HCT116 (cell line): Measurements from ENCODE around the gene PRPF31. TPM values are rescaled to one million over a fixed set of nuclear protein-coding genes. Genes with fewer than 3 reads are reported as not detected.

ENCODE experiments used
- ATAC-seq: fragments of 200-7000 bp; cut with Tn5 transposase; 2 replicates; pipeline ENCODE4 v1.9.1; 2020; ENCODE audit warnings: mild to moderate bottlenecking, moderate library complexity
- BruUV-seq: library from RNA; stranded (reverse); fragments of 400-500 nt; replicated peaks from 2 replicates; lab custom pipeline; 2021; lab: Mats Ljungman, UMichigan
- CTCF ChIA-PET: fragments of 300-600 bp; sonication (Branson Sonifier 250); formaldehyde crosslinking; loops from one replicate; lab custom pipeline; 2021; ENCODE audit warnings: antibody characterized with exemption; lab: Charles Lee
- POLR2A ChIA-PET: fragments of 300-600, 350-600 bp; sonication (Branson Sonifier 250); formaldehyde crosslinking; loops from one replicate; lab custom pipeline; 2021; ENCODE audit warnings: antibody characterized with exemption; lab: Charles Lee
- RAD21 ChIA-PET, 2 experiments: fragments of 300-600 bp; sonication (Branson Sonifier 250); formaldehyde crosslinking; loops; one replicate each; lab custom pipeline; 2023; ENCODE audit warnings: low total read pairs in 2 of 2; ENCODE audit not compliant: uncharacterized antibody in 2 of 2, unreplicated experiment in 2 of 2, low non-redundant PET in 1 of 2; lab: Charles Lee
- DNase-seq: peaks from one replicate; pipeline ENCODE4 v3.0.0-alpha.2; 2010; ENCODE audit warnings: low read depth, low spot score
- H2AFZ ChIP-seq: fragments of 200-600 bp; shearing (Covaris generic), sonication (generic); 2 replicates; pipeline ENCODE4 v1.6.1; 2017; ENCODE audit warnings: low read depth, mixed run types, mixed read lengths, antibody characterized with exemption, low read length; ENCODE audit not compliant: poor library complexity, severe bottlenecking
- H3K27ac ChIP-seq: 2 replicates; pipeline ENCODE4 v1.5.1; 2012; ENCODE audit warnings: low read depth, low read length
- H3K27me3 ChIP-seq: fragments of 200-600 bp; sonication (generic); 2 replicates; pipeline ENCODE4 v1.6.1; 2016; ENCODE audit warnings: mixed run types, low read length, mixed read lengths; ENCODE audit not compliant: insufficient read depth
- H3K36me3 ChIP-seq, 2 experiments: fragments of 200-500 bp in 1 of 2; fragments of 200-600 bp in 1 of 2; sonication (Bioruptor generic) in 1 of 2; sonication (generic) in 1 of 2; 2 replicates each; pipeline versions ENCODE4 v1.5.1 to v1.6.1; 2014 to 2016; ENCODE audit warnings: low read length in 2 of 2, inconsistent platforms in 1 of 2, mixed read lengths in 1 of 2, mixed run types in 1 of 2; ENCODE audit not compliant: insufficient read depth in 2 of 2, control insufficient read depth in 1 of 2
- H3K4me1 ChIP-seq, 2 experiments: fragments of 200-600 bp in 1 of 2; sonication (generic) in 1 of 2; 2 replicates each; pipeline versions ENCODE4 v1.5.1 to v1.6.1; 2012 to 2017; ENCODE audit warnings: low read length in 2 of 2, inconsistent platforms in 1 of 2, mild to moderate bottlenecking in 1 of 2, mixed read lengths in 1 of 2, mixed run types in 1 of 2, moderate library complexity in 1 of 2; ENCODE audit not compliant: insufficient read depth in 2 of 2, control insufficient read depth in 1 of 2
- H3K4me2 ChIP-seq: fragments of 200-600 bp; sonication (generic); 2 replicates; pipeline ENCODE4 v1.6.1; 2017; ENCODE audit warnings: mixed run types, low read length, mixed read lengths
- H3K4me3 ChIP-seq, 2 experiments: fragments of 200-600 bp in 1 of 2; sonication (generic) in 1 of 2; replicated peaks in 1 of 2; 2 replicates each; pipeline ENCODE4 v1.5.1; 2011 to 2016; ENCODE audit warnings: low read length in 2 of 2, control low read depth in 1 of 2, low read depth in 1 of 2, mild to moderate bottlenecking in 1 of 2, mixed read lengths in 1 of 2, mixed run types in 1 of 2
- H3K79me2 ChIP-seq: fragments of 200-600 bp; sonication (generic); 2 replicates; pipeline ENCODE4 v1.6.1; 2017; ENCODE audit warnings: mild to moderate bottlenecking, mixed run types, low read length, moderate library complexity, mixed read lengths; ENCODE audit not compliant: insufficient read depth
- H3K9ac ChIP-seq: fragments of 200-600 bp; sonication (generic); 2 replicates; pipeline ENCODE4 v1.6.1; 2016; ENCODE audit warnings: low read length, mixed read lengths
- H3K9me2 ChIP-seq: fragments of 200-600 bp; sonication (generic), shearing (Covaris generic); 2 replicates; pipeline ENCODE4 v1.6.1; 2017; ENCODE audit warnings: mixed run types, mild to moderate bottlenecking, moderate library complexity; ENCODE audit not compliant: insufficient read depth
- H3K9me3 ChIP-seq, 2 experiments: fragments of 200-500 bp in 1 of 2; fragments of 200-600 bp in 1 of 2; sonication (Bioruptor generic) in 1 of 2; sonication (generic) in 1 of 2; 2 replicates each; pipeline ENCODE4 v1.6.1; 2014 to 2017; ENCODE audit warnings: low read length in 2 of 2, mixed read lengths in 2 of 2, inconsistent platforms in 1 of 2, low read depth in 1 of 2, mild to moderate bottlenecking in 1 of 2, mixed run types in 1 of 2, moderate library complexity in 1 of 2; ENCODE audit not compliant: control insufficient read depth in 1 of 2, insufficient read depth in 1 of 2
- H4K20me1 ChIP-seq: fragments of 200-600 bp; sonication (generic), shearing (Covaris generic); 2 replicates; pipeline ENCODE4 v1.6.1; 2017; ENCODE audit warnings: mixed run types, mild to moderate bottlenecking, moderate library complexity; ENCODE audit not compliant: insufficient read depth
- EGR1 ChIP-seq: IDR thresholded peaks from 2 replicates; pipeline ENCODE4 v1.6.1; 2012; ENCODE audit warnings: low read depth
- FOSL1 ChIP-seq: IDR thresholded peaks from 2 replicates; pipeline ENCODE4 v1.6.1; 2012; ENCODE audit warnings: low read depth
- JUND ChIP-seq: IDR thresholded peaks from 2 replicates; pipeline ENCODE4 v1.6.1; 2012
- POLR2A ChIP-seq: IDR thresholded peaks from 2 replicates; pipeline ENCODE4 v1.7.0; 2011; ENCODE audit warnings: borderline replicate concordance; ENCODE audit not compliant: insufficient read depth, insufficient read length; ENCODE audit errors: extremely low read depth
- RAD21 ChIP-seq: IDR thresholded peaks from 2 replicates; pipeline ENCODE4 v1.6.1; 2012; ENCODE audit warnings: low read depth, mild to moderate bottlenecking
- REST ChIP-seq: IDR thresholded peaks from 2 replicates; pipeline ENCODE4 v1.6.1; 2012; ENCODE audit warnings: low read depth
- TCF7L2 ChIP-seq: IDR thresholded peaks from 2 replicates; pipeline ENCODE4 v1.7.0; 2011; ENCODE audit warnings: borderline replicate concordance, inconsistent platforms; ENCODE audit not compliant: insufficient read depth, insufficient read length; ENCODE audit errors: extremely low read depth
- intact Hi-C: fragments of 100-400 bp; cut with micrococcal nuclease; formaldehyde crosslinking; loops from 2 replicates; pipeline ENCODE4 v1.10.0; 2022
- total RNA-seq: library from RNA; stranded (reverse); gene quantifications from one replicate; pipeline ENCODE4 v1.2.1, GENCODE V29; 2021; ENCODE audit not compliant: unreplicated experiment

Gene PRPF31
- total RNA-seq, 1 experiment from 2014 or later: 99.0 TPM

GRCh38 chr19:54180691-54181091 is 65.1 kb downstream of the PRPF31 start:
- H3K9ac ChIP-seq: no peak overlapping the region
- ChIA-PET RAD21 (no interaction called here), POLR2A (no interaction called here)
- H3K79me2 ChIP-seq: no peaks in the 10 kb centered on the region
- ATAC-seq: no peak
- peaks cover 13 to 25% of the 10 kb centered on the region in 2 experiments; a peak in 3 of 4 replicates for H3K36me3 ChIP-seq
- H3K9me3 ChIP-seq: no peaks in the 10 kb centered on the region
- BruUV-seq: no TSS peak
- H2AFZ ChIP-seq: no peak overlapping the region
- H3K9me2 ChIP-seq: no peaks in the 10 kb centered on the region
- H4K20me1 ChIP-seq: no peaks in the 10 kb centered on the region
- no peak for DNase-seq
- H3K27ac ChIP-seq: no peak overlapping the region
- H3K4me3 ChIP-seq: no peak overlapping the region
- H3K27me3 ChIP-seq: no peaks in the 10 kb centered on the region
- intact Hi-C loops: no loop called here
- TF ChIP-seq TCF7L2 (no peak), REST (no peak), JUND (no peak), FOSL1 (no peak), RAD21 (no peak), POLR2A (no peak), EGR1 (no peak)
- TF ChIP-seq, all 23 proteins: peak for 0
- Histone ChIP-seq H3K4me1 (peaks cover 0 to 6% of the 10 kb centered on the region in 2 experiments; a peak in 1 of 4 replicates), H3K4me2 (no peak overlapping the region)
- CTCF ChIA-PET: no interaction called here

Other genes with a start within 250 kb of the PRPF31 start
- 79.6 TPM for gene MYADM, start 247.9 kb upstream of the PRPF31 start, total RNA-seq
- 2.8 TPM for gene PRKCG, start 233.6 kb upstream of the PRPF31 start, total RNA-seq
- gene CACNG7, start 206.5 kb upstream of the PRPF31 start, total RNA-seq: not detected
- gene CACNG8, start 152.8 kb upstream of the PRPF31 start, total RNA-seq: 0.93 TPM
- 0.15 TPM for gene CACNG6, start 124.1 kb upstream of the PRPF31 start, total RNA-seq
- not detected for gene VSTM1, start 51.9 kb upstream of the PRPF31 start, total RNA-seq
- not detected for gene TARM1, start 34.4 kb upstream of the PRPF31 start, total RNA-seq
- gene OSCAR, start 15.0 kb upstream of the PRPF31 start, total RNA-seq: 0.59 TPM
- 149 TPM for gene NDUFA3, start 12.9 kb upstream of the PRPF31 start, total RNA-seq
- gene TFPT, start 97 bp upstream of the PRPF31 start, total RNA-seq: 7.1 TPM
- 76.7 TPM for gene CNOT3, start 22.0 kb downstream of the PRPF31 start, total RNA-seq
- 7.6 TPM for gene LENG1, start 44.0 kb downstream of the PRPF31 start, total RNA-seq
- 60.3 TPM for gene TMC4, start 57.4 kb downstream of the PRPF31 start, total RNA-seq
- 113 TPM for gene MBOAT7, start 73.8 kb downstream of the PRPF31 start, total RNA-seq
- 99.9 TPM for gene TSEN34, start 75.6 kb downstream of the PRPF31 start, total RNA-seq
- 1,666 TPM for gene RPS9, start 85.1 kb downstream of the PRPF31 start, total RNA-seq
- 0.12 TPM for gene LILRB3, start 107.3 kb downstream of the PRPF31 start, total RNA-seq
- gene LILRA6, start 127.0 kb downstream of the PRPF31 start, total RNA-seq: not detected
- not detected for gene LILRB5, start 141.5 kb downstream of the PRPF31 start, total RNA-seq
- gene LILRB2, start 165.4 kb downstream of the PRPF31 start, total RNA-seq: not detected
- gene LILRA5, start 197.4 kb downstream of the PRPF31 start, total RNA-seq: not detected
- not detected for gene LILRA4, start 223.4 kb downstream of the PRPF31 start, total RNA-seq
- gene LAIR1, start 249.2 kb downstream of the PRPF31 start, total RNA-seq: 0.89 TPM